GM19023 (cell line): ENCODE results near the gene MAPKBP1.

Source experiments
- ATAC-seq: cut with Tn5 transposase; IDR thresholded peaks from one replicate; pipeline ENCODE4 v1.9.1; 2021; ENCODE audit warnings: mild to moderate bottlenecking, moderate library complexity; ENCODE audit not compliant: unreplicated experiment

Gene MAPKBP1

GRCh38 chr15:41866263-41866703 is 92.0 kb downstream of the MAPKBP1 start:
- ATAC-seq: no peak

- no peak for ATAC-seq
These were observed 92.7 kb downstream of the MAPKBP1 start for GRCh38 chr15:41866872-41867579.

DNA sequence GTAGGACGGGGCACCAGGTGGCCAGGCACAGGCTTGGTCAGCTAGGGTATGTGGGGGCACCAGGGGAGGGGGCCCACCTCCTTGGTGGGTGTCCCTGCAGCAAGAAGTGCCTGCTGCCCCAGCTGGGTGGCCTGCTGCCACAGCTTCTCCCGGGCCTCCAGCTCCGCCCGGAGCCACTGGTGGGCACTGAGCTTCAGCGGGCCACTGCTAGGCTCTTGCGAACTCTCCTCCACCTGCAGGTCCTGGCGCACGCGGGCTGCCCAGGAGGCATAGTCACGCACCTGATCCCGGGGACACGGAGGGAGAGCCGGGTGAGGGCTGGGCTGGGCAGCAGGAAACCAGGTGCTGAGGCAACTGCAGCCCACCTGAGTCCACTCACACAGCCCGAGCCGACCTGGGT is 94.0 kb downstream of the MAPKBP1 start:
- no peak for ATAC-seq

GRCh38 chr15:41869770-41870688 is 95.7 kb downstream of the MAPKBP1 start:
- ATAC-seq: no peak

GRCh38 chr15:41870689-41871081 is 96.4 kb downstream of the MAPKBP1 start:
- ATAC-seq: no peak

DNA sequence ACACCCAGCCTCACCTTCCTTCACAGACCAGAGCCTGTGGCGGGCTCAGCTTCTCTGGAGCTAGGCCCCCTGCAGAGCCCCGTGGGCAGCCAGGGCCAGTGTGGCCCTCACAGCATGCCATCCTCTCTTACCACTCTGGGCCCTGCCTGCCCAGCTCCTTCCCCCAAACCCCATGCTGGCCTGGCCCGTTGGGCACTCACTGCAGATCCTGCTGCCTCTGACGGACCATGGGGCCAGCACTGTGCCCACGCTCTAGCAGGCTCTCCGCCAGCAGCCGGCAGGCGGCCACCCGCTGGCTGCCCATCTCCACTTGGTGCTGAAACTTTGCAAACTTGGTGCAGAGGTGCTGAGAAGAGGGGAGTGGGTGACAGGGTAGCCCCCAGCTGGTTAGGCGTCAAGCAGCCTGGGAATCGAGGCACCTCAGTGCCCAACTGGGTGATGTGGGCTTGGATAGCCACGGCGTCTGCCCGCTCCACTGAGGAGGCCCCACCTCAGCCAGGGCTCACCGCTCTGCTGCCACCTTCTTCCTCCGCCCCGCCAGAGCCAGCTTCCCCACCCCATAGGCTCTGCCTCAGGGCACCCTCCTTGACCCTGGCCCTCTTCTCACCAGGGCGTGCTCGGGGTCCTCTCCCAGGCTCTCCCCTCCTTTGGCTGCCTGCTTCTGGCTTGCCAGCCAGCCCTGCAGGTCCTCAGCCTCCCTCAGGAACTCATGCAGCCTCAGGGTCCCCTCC is 97.1 kb downstream of the MAPKBP1 start:
- no peak for ATAC-seq

DNA sequence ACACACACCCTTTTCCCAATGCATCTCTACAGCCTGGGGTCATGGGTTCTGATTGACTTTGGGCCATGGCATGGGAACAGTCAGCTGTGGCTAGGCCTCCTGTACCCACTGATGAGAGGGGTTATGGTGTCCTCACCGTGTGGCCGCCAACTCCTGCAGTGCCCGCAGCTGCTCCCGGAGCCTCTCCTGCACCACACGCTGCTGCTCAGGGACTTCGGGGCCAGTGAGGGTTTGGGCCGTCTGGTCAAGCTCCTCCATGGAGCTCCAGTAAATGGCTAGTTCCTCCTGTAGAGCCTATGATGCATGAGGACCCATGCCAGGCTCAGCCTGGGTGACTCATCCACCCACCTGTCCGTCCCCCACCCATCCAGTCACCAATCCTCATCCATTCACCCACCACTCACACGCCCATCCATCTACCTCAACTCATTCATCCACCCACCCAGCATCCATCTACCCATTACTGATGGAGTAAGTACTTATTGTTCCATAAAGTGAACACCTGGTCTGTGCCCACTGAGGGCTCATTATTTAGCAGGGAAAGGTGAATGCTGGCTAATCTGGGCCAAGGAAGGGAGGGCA is 98.0 kb downstream of the MAPKBP1 start:
- no peak for ATAC-seq

- no peak for ATAC-seq
These were observed 99.4 kb downstream of the MAPKBP1 start for GRCh38 chr15:41873711-41874110.

DNA sequence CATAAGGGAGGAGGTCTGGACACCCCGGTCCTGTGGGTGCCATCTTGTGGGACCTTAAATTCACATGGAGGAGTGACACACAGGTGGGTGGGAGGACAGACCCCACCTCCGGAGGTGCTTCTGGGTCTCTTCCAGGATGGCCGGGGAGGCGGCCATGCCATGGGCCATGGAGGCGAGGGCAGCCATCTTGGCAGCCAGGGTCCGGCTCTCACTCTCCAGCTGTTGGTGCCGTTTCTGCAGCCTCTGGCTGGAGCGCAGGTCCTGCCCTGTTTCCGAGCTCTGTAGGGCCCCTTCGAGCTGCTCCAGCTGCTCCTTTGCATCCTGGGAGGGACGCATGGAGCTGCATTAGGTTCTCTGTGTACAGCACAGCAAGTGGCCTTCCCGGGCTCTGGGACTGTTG is 100.5 kb downstream of the MAPKBP1 start:
- no peak for ATAC-seq

DNA sequence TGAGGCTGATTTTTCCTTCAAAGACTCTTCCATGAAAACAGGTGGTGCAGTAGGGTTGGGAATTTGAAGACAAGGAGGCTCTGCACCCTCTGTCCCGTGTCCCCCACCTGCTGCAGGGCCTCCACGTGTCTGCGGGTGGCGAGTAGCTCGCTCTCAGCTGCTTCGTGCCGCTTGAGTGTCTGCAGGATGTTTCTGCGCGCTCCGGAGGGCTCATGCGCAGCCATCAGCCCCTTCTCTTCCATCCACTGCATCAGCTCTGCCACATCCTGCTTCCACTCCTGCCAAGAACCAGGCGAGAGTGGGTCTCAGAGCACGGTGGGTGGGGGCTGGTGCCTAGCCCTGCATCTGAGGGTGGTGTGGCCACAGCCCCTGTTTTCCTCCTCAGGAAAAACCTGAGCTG is 101.7 kb downstream of the MAPKBP1 start:
- no peak for ATAC-seq

- no peak for ATAC-seq
These were observed 102.4 kb downstream of the MAPKBP1 start for GRCh38 chr15:41876689-41877088.
